ENCODE measurements around the gene HBM. TPM values are rescaled to one million over a fixed set of nuclear protein-coding genes. Genes with fewer than 3 reads are reported as not detected.
"Not testable (repeated sequence)": the region's sequence is repeated elsewhere in the genome, so short reads cannot be mapped to it uniquely, and the experiment has no call there.

The HBM gene
- total RNA-seq, 4 donors from 2014 or later: not detected

DNA sequence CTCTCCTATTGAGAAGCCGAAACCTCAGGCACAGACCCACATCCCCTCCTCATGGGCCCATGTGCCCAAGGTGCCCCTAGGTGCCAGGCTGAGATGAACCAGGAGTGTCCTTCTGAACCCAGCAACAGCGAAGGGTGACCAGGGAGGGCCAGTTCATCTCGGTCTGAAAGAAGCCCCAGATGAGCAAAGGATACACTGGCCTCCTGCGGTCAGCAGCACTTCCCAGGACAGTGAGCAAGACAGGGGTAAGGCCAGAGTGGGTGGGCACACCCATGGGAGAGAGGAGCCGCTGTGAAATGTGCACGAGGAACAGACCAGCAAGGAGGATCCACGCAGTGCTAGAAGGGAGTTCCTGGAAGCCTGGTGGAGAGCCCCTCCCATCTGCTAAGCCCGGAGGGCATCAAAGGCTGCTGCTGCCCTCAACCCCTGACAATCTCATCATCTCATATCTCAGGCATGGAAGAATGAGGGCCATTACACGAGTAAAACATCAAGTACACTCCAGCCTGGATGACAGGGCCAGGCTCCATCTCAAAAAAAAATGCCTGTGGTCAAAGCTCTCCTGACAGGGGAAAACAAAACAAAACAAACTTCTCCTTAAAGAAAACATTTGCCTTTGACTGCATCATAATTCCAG is 16.6 kb upstream of the HBM start:
- TF ChIP-seq, protein P1, sequence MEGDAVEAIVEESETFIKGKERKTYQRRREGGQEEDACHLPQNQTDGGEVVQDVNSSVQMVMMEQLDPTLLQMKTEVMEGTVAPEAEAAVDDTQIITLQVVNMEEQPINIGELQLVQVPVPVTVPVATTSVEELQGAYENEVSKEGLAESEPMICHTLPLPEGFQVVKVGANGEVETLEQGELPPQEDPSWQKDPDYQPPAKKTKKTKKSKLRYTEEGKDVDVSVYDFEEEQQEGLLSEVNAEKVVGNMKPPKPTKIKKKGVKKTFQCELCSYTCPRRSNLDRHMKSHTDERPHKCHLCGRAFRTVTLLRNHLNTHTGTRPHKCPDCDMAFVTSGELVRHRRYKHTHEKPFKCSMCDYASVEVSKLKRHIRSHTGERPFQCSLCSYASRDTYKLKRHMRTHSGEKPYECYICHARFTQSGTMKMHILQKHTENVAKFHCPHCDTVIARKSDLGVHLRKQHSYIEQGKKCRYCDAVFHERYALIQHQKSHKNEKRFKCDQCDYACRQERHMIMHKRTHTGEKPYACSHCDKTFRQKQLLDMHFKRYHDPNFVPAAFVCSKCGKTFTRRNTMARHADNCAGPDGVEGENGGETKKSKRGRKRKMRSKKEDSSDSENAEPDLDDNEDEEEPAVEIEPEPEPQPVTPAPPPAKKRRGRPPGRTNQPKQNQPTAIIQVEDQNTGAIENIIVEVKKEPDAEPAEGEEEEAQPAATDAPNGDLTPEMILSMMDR (IDR thresholded peaks at IDR 0.05): no peak
- TF ChIP-seq POLR2A (IDR thresholded peaks at IDR 0.05): no peak
- no peak for TF ChIP-seq EP300 (IDR thresholded peaks at IDR 0.05; ENCODE audit: low read depth)
- TF ChIP-seq POLR2AphosphoS5 (IDR thresholded peaks at IDR 0.05): no peak
- intact Hi-C loops (cut with DNase I; ENCODE audit: low total_unique reads) (no loop called here), in situ Hi-C loops (cut with MboI; ENCODE audit: low pct_ligation_motif_present in 1 of 4, low pct_unique_long_range_greater_than_20kb in 1 of 4, low sequenced_read_pairs in 3 of 4) (no loop called here)
- no peak overlapping the region for H3K4me3 ChIP-seq
- DNase-seq: no peak
- peaks cover 0 to under 1% (median under 1%) of the 10 kb centered on the region in 4 donors for H3K4me1 ChIP-seq
- 48% methylated on average over 9 of the region's 9 CpGs; no CpG with 5 or more reads in 1 of the 2 donors for WGBS, 2 donors (ENCODE audit: low coverage in 1 of 2)
- H3K9me3 ChIP-seq: no peaks in the 10 kb centered on the region
- H3K36me3 ChIP-seq: no peaks in the 10 kb centered on the region
- H3K27me3 ChIP-seq: peaks cover 42% of the 10 kb centered on the region
- no peak overlapping the region for H3K27ac ChIP-seq

DNA sequence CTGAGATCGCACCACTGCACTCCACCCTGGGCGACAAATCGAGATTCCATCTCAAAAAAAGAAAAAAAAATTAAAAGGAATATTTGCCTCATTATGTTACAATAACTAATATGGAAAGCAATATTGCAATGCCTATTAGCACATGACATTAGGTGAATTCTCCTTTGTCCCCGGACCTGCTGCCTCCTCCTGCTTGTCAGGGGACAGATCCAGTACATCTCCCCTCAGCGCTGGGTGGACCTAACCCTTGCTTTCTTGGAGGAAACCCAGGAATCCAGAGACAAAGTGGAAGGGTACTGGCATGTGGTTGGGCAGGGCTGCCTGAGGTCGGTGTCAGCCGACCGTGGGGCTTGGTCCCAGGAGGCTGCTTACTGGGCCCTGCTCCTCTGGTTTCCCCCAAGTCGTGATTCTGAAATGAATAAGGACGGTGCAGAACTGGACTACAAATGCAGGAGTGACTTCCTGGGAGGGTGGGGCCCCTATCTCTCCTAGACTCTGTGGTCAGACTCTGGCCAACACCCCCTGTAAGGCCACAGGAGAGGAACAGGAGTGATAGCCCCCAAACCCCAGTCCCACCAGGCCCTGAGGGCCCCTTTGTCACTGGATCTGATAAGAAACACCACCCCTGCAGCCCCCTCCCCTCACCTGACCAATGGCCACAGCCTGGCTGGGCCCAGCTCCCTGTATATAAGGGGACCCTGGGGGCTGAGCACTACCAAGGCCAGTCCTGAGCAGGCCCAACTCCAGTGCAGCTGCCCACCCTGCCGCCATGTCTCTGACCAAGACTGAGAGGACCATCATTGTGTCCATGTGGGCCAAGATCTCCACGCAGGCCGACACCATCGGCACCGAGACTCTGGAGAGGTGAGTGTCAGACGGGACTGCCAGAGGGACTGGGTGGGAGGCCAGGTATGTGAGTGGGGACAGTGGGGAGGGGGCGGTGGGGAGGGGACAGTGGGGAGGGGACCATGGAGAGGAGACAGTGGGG is 13.3 kb upstream of the HBM start, which contains the start of gene HBZ:
TSS of gene HBZ (plus strand) at position 504 of the 988 bp plus-strand sequence. CDS start at position 770, 266 bp downstream.
- no peaks in the 10 kb centered on the region for H3K9me3 ChIP-seq
- 64 to 70% methylated on average over 8 to 17 of the region's 17 CpGs for WGBS, 2 donors (ENCODE audit: low coverage in 1 of 2)
- H3K4me1 ChIP-seq: peaks cover 4 to 10% (median 7%) of the 10 kb centered on the region in 4 donors
- H3K27me3 ChIP-seq: peaks cover 63% of the 10 kb centered on the region
- intact Hi-C loops (cut with DNase I; ENCODE audit: low total_unique reads): no loop called here
- TF ChIP-seq EP300 (IDR thresholded peaks at IDR 0.05; ENCODE audit: low read depth) (no peak), POLR2AphosphoS5 (IDR thresholded peaks at IDR 0.05) (no peak), POLR2A (IDR thresholded peaks at IDR 0.05) (no peak)
- TF ChIP-seq, protein P1 (IDR thresholded peaks at IDR 0.05): no peak
- in situ Hi-C loops (cut with MboI; ENCODE audit: low pct_ligation_motif_present in 1 of 4, low pct_unique_long_range_greater_than_20kb in 1 of 4, low sequenced_read_pairs in 3 of 4): no loop called here
- H3K27ac ChIP-seq: no peak within 1 kb of the TSS
- H3K4me3 ChIP-seq: no peak within 1 kb of the TSS
- no peaks in the 10 kb centered on the region for H3K36me3 ChIP-seq
- no peak for DNase-seq

DNA sequence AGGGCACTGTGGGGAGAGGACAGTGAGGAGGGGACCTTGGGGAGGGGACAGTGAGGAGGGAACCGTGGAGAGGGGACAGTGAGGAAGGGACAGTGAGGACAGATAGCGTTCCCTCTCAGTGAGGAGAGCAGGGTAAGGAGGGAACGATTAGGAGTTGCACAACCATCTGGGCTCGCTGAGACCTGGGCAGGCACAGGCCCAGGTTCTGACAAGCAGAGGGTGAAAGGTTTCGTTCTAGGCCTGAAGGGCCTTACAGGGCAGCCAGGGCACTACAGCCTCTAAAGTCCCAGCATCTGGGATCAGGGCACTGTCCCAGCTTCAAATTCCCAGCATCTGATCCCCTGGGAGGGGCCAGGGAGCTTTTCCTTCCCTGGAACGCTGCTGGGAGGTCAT is 12.7 kb upstream of the HBM start:
- WGBS, 2 donors (ENCODE audit: low coverage in 1 of 2): 35% methylated on average over 3 of the region's 6 CpGs; no CpG with 5 or more reads in 1 of the 2 donors
- Histone ChIP-seq H3K4me1 (peaks cover 4 to 10% (median 7%) of the 10 kb centered on the region in 4 donors), H3K27me3 (peaks cover 70% of the 10 kb centered on the region)
- H3K36me3 ChIP-seq; H3K9me3 ChIP-seq; in situ Hi-C loops (cut with MboI; ENCODE audit: low pct_ligation_motif_present in 1 of 4, low pct_unique_long_range_greater_than_20kb in 1 of 4, low sequenced_read_pairs in 3 of 4); H3K4me3 ChIP-seq; intact Hi-C loops (cut with DNase I; ENCODE audit: low total_unique reads); H3K27ac ChIP-seq; DNase-seq: not testable (repeated sequence)

DNA sequence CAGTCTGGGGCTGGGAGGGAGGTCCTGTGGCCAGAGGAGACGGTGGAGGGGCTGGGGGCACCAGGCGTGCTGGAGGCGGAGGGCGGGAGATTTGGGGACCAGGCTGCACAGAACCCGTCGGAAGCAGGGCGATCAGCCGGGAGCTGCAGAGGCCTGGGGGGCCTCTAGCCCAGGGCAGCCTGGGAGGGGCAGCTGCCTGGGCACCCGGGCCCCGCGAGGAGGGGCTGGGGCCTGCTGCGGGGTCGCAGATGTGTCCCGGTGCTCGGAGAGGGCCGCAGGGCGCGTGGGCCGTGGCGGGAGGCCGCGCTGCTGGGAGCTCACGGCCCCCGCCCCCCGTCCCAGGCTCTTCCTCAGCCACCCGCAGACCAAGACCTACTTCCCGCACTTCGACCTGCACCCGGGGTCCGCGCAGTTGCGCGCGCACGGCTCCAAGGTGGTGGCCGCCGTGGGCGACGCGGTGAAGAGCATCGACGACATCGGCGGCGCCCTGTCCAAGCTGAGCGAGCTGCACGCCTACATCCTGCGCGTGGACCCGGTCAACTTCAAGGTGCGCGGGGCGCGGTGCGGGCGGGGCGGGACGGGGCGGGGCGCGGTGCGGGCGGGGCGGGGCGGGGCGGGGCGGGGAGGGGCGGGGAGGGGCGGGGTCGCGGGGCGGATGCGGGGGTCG is 12.1 kb upstream of the HBM start:
- Histone ChIP-seq H3K27me3 (peaks cover 71% of the 10 kb centered on the region), H3K4me1 (peaks cover 4 to 10% (median 7%) of the 10 kb centered on the region in 4 donors)
- in situ Hi-C loops (cut with MboI; ENCODE audit: low pct_ligation_motif_present in 1 of 4, low pct_unique_long_range_greater_than_20kb in 1 of 4, low sequenced_read_pairs in 3 of 4); H3K27ac ChIP-seq; DNase-seq; H3K4me3 ChIP-seq; H3K9me3 ChIP-seq; H3K36me3 ChIP-seq; intact Hi-C loops (cut with DNase I; ENCODE audit: low total_unique reads): not testable (repeated sequence)
- no CpG with 5 or more reads among the region's 74 CpGs for WGBS, 2 donors (ENCODE audit: low coverage in 1 of 2)

All from transverse colon (tissue), 4 donors.